Liver (tissue), 9 donors: ENCODE results near the gene GALNT10. TPM values are rescaled to one million over a fixed set of nuclear protein-coding genes. Genes with fewer than 3 reads are reported as not detected.

Experiments
- DNase-seq: peaks from one replicate; pipeline ENCODE4 v3.0.0-alpha.2; 2017; ENCODE audit warnings: low spot score
- H3K27ac ChIP-seq, 2 donors: one replicate each; pipeline ENCODE4 v1.7.0; 2013; ENCODE audit warnings: inconsistent platforms in 2 of 2, low read length in 2 of 2, control low read depth in 1 of 2, low read depth in 1 of 2, mild to moderate bottlenecking in 1 of 2
- H3K27me3 ChIP-seq, 4 donors: one replicate each; pipeline versions ENCODE4 v1.6.1 to v1.7.0; 2013; ENCODE audit warnings: low read length in 3 of 4, inconsistent platforms in 1 of 4, mild to moderate bottlenecking in 1 of 4, moderate library complexity in 1 of 4; ENCODE audit not compliant: control insufficient read depth in 4 of 4, insufficient read depth in 4 of 4
- H3K36me3 ChIP-seq, 4 donors: one replicate each; pipeline versions ENCODE4 v1.6.1 to v1.7.0; 2013; ENCODE audit warnings: low read length in 3 of 4, mild to moderate bottlenecking in 3 of 4, low read depth in 1 of 4, moderate library complexity in 1 of 4; ENCODE audit not compliant: control insufficient read depth in 4 of 4, insufficient read depth in 3 of 4
- H3K4me1 ChIP-seq, 4 donors: one replicate each; pipeline versions ENCODE4 v1.6.1 to v1.7.0; 2013; ENCODE audit warnings: low read length in 3 of 4, mild to moderate bottlenecking in 3 of 4, moderate library complexity in 1 of 4; ENCODE audit not compliant: control insufficient read depth in 4 of 4, insufficient read depth in 4 of 4
- H3K4me3 ChIP-seq, 3 donors: one replicate each; pipeline versions ENCODE4 v1.6.1 to v1.7.0; 2013; ENCODE audit warnings: low read length in 3 of 3, control low read depth in 1 of 3, low read depth in 1 of 3, mild to moderate bottlenecking in 1 of 3
- H3K9ac ChIP-seq, 2 donors: one replicate each; pipeline ENCODE4 v1.7.0; 2013; ENCODE audit warnings: low read length in 2 of 2, mild to moderate bottlenecking in 2 of 2, moderate library complexity in 2 of 2, control low read depth in 1 of 2, low read depth in 1 of 2
- H3K9me3 ChIP-seq, 4 donors: one replicate each; pipeline versions ENCODE4 v1.6.1 to v1.7.0; 2013; ENCODE audit warnings: low read length in 3 of 4; ENCODE audit not compliant: control insufficient read depth in 4 of 4
- ATF3 ChIP-seq: IDR thresholded peaks from 2 replicates; pipeline ENCODE4 v1.6.1; 2016; ENCODE audit warnings: antibody characterized with exemption
- CTCF ChIP-seq: fragments of 150-350 bp; IDR thresholded peaks from 2 replicates; pipeline ENCODE4 v1.5.1; 2017; ENCODE audit warnings: improper control_type of control experiment, low read depth, low read length; ENCODE audit not compliant: missing input control
- EGR1 ChIP-seq, 2 donors: IDR thresholded peaks; 2 replicates each; pipeline ENCODE4 v1.6.1; 2016 to 2018; ENCODE audit warnings: antibody characterized with exemption in 2 of 2, low read depth in 2 of 2
- FOXA1 ChIP-seq: IDR thresholded peaks from 2 replicates; pipeline ENCODE4 v1.6.1; 2016; ENCODE audit warnings: antibody characterized with exemption
- FOXA2 ChIP-seq: IDR thresholded peaks from 2 replicates; pipeline ENCODE4 v1.6.1; 2016; ENCODE audit warnings: antibody characterized with exemption
- GABPA ChIP-seq, 2 donors: IDR thresholded peaks in 1 of 2; conservative IDR thresholded peaks in 1 of 2; 2 replicates each; pipeline ENCODE4 v1.6.1; 2016; ENCODE audit warnings: antibody characterized with exemption in 2 of 2, mild to moderate bottlenecking in 1 of 2, moderate library complexity in 1 of 2
- HNF4A ChIP-seq, 2 donors: conservative IDR thresholded peaks; 2 replicates each; pipeline ENCODE4 v1.6.1; 2016; ENCODE audit warnings: antibody characterized with exemption in 2 of 2, mild to moderate bottlenecking in 2 of 2
- HNF4G ChIP-seq: IDR thresholded peaks from 2 replicates; pipeline ENCODE4 v1.6.1; 2016; ENCODE audit warnings: antibody characterized with exemption
- JUND ChIP-seq, 2 donors: IDR thresholded peaks; 2 replicates each; pipeline ENCODE4 v1.6.1; 2016; ENCODE audit warnings: antibody characterized with exemption in 2 of 2
- MAX ChIP-seq: IDR thresholded peaks from 2 replicates; pipeline ENCODE4 v1.6.1; 2016; ENCODE audit warnings: antibody characterized with exemption
- NR2F2 ChIP-seq: IDR thresholded peaks from 2 replicates; pipeline ENCODE4 v1.6.1; 2016; ENCODE audit warnings: antibody characterized with exemption
- RAD21 ChIP-seq, 2 donors: IDR thresholded peaks; 2 replicates each; pipeline ENCODE4 v1.6.1; 2016; ENCODE audit warnings: antibody characterized with exemption in 2 of 2, mild to moderate bottlenecking in 2 of 2
- REST ChIP-seq: IDR thresholded peaks from 2 replicates; pipeline ENCODE4 v1.6.1; 2016; ENCODE audit warnings: antibody characterized with exemption, mild to moderate bottlenecking
- RXRA ChIP-seq, 2 donors: IDR thresholded peaks; 2 replicates each; pipeline ENCODE4 v1.6.1; 2017 to 2018; ENCODE audit warnings: antibody characterized with exemption in 2 of 2, mild to moderate bottlenecking in 1 of 2
- SP1 ChIP-seq: IDR thresholded peaks from 2 replicates; pipeline ENCODE4 v1.6.1; 2018; ENCODE audit warnings: antibody characterized with exemption, mild to moderate bottlenecking
- TAF1 ChIP-seq: conservative IDR thresholded peaks from 2 replicates; pipeline ENCODE4 v1.6.1; 2016; ENCODE audit warnings: antibody characterized with exemption, mild to moderate bottlenecking
- YY1 ChIP-seq: IDR thresholded peaks from 2 replicates; pipeline ENCODE4 v1.6.1; 2016; ENCODE audit warnings: antibody characterized with exemption, mild to moderate bottlenecking
- ZBTB33 ChIP-seq: IDR thresholded peaks from 2 replicates; pipeline ENCODE4 v1.6.1; 2016; ENCODE audit warnings: antibody characterized with exemption
- WGBS: extraction: QIAGEN DNeasy Blood & Tissue Kit; methylation state at CpG from one replicate; pipeline ENCODE4 v1.1.7; 2013; 5-methylcytosine and 5-hydroxymethylcytosine counted together
- polyA plus RNA-seq, 2 donors: library from polyadenylated mRNA; stranded (reverse) in 1 of 2; unstranded in 1 of 2; fragments of 200-250 nt in 1 of 2; fragments of >200 nt in 1 of 2; fragmentation: Nextera tagmentation in 1 of 2; extraction: Ambion mirVana in 1 of 2; gene quantifications; one replicate each; pipeline versions ENCODE4 v1.2.1 to v1.2.3, GENCODE V29; 2013 to 2015
- total RNA-seq, 2 donors: library from RNA; depleted of rRNA; stranded (reverse); fragments of >200 nt; gene quantifications; one replicate each; pipeline ENCODE4 v1.2.3, GENCODE V29; 2014
- donor health status: healthy.
- donor health status: healthy.
- donor health status: healthy.
- donor health status: healthy.
- donor health status: healthy.

GALNT10 gene
- total and polyA plus RNA-seq, 4 donors, result 1.1 to 17.8 (median 5.3) TPM

- 69% methylated on average over 3 of the region's 3 CpGs for WGBS
- Histone ChIP-seq H3K9ac (no peak overlapping the region), H3K4me3 (no peak overlapping the region), H3K27ac (no peak overlapping the region), H3K9me3 (no peaks in the 10 kb centered on the region), H3K27me3 (no peaks in the 10 kb centered on the region), H3K36me3 (no peaks in the 10 kb centered on the region), H3K4me1 (no peaks in the 10 kb centered on the region)
- DNase-seq, result no peak
- TF ChIP-seq ZBTB33 (no peak), FOXA1 (no peak)
Measured at GRCh38 chr5:154315196-154315595, 124.7 kb downstream of the GALNT10 start.

- Histone ChIP-seq H3K4me3 (no peak overlapping the region), H3K36me3 (no peaks in the 10 kb centered on the region), H3K27me3 (no peaks in the 10 kb centered on the region), H3K27ac (no peak overlapping the region), H3K4me1 (no peaks in the 10 kb centered on the region), H3K9me3 (no peaks in the 10 kb centered on the region), H3K9ac (no peak overlapping the region)
- no peak for DNase-seq
- TF ChIP-seq ZBTB33 (no peak), RXRA (IDR thresholded peaks at IDR 0.05) (no peak), YY1 (no peak), ATF3 (no peak), NR2F2 (no peak), HNF4G (no peak), EGR1 (IDR thresholded peaks at IDR 0.05; ENCODE audit: low read depth in 2 of 2) (no peak), CTCF (no peak), SP1 (no peak), GABPA (IDR thresholded peaks at IDR 0.05 in 1 of 2, conservative IDR thresholded peaks at IDR 0.05 in 1 of 2) (no peak), FOXA1 (no peak), RAD21 (IDR thresholded peaks at IDR 0.05) (no peak), MAX (no peak), REST (no peak), FOXA2 (no peak), TAF1 (no peak), JUND (IDR thresholded peaks at IDR 0.05) (no peak), HNF4A (conservative IDR thresholded peaks at IDR 0.05) (no peak)
Measured at GRCh38 chr5:154315756-154316155, 125.2 kb downstream of the GALNT10 start.
